Measurements from ENCODE around the gene TRIM63. TPM values are rescaled to one million over a fixed set of nuclear protein-coding genes. Genes with fewer than 3 reads are reported as not detected.

TRIM63 gene
- total RNA-seq, 1 experiment from 2014 or later: not detected

- Histone ChIP-seq H3K9me2 (ENCODE audit: insufficient read depth) (no peaks in the 10 kb centered on the region), H3K27me3 (ENCODE audit: insufficient read depth, low read depth) (peaks cover 8% of the 10 kb centered on the region; the same call in 1 of the 2 replicates), H3F3A (ENCODE audit: insufficient read depth, low read depth) (no peaks in the 10 kb centered on the region), H2AFZ (no peak overlapping the region), H4K20me1 (ENCODE audit: insufficient read depth) (no peaks in the 10 kb centered on the region), H3K4me2 (no peak overlapping the region), H3K79me2 (ENCODE audit: low read depth) (no peaks in the 10 kb centered on the region), H3K27ac (no peak overlapping the region), H3K9me3 (ENCODE audit: insufficient read depth, low read depth) (no peaks in the 10 kb centered on the region), H3K4me3 (no peak overlapping the region), H3K4me1 (replicated peaks; ENCODE audit: insufficient read depth) (no peaks in the 10 kb centered on the region), H3K36me3 (ENCODE audit: low read depth) (no peaks in the 10 kb centered on the region)
- POLR2A ChIA-PET (ENCODE audit: unreplicated experiment): no interaction called here
- TF ChIP-seq EZH2 (IDR thresholded peaks at IDR 0.05; ENCODE audit: low read depth): no peak
- TF ChIP-seq, protein P1, sequence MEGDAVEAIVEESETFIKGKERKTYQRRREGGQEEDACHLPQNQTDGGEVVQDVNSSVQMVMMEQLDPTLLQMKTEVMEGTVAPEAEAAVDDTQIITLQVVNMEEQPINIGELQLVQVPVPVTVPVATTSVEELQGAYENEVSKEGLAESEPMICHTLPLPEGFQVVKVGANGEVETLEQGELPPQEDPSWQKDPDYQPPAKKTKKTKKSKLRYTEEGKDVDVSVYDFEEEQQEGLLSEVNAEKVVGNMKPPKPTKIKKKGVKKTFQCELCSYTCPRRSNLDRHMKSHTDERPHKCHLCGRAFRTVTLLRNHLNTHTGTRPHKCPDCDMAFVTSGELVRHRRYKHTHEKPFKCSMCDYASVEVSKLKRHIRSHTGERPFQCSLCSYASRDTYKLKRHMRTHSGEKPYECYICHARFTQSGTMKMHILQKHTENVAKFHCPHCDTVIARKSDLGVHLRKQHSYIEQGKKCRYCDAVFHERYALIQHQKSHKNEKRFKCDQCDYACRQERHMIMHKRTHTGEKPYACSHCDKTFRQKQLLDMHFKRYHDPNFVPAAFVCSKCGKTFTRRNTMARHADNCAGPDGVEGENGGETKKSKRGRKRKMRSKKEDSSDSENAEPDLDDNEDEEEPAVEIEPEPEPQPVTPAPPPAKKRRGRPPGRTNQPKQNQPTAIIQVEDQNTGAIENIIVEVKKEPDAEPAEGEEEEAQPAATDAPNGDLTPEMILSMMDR (conservative IDR thresholded peaks at IDR 0.05): no peak
- BruUV-seq (replicated peaks): no TSS peak
- CTCF ChIA-PET: interaction anchor here (1.2 kb wide), 1 partner anchor 78 kb away, joined by 9 read pairs; no protein-coding TSS in a partner anchor
- DNase-seq: no peak
- intact Hi-C loops (cut with micrococcal nuclease; ENCODE audit: unreplicated experiment): loop anchor here (5.0 kb wide), 1 partner anchor 407 kb away; no protein-coding TSS in a partner anchor
These were observed 22.3 kb downstream of the TRIM63 start for GRCh38 chr1:26044971-26045721.

GRCh38 chr1:26044414-26044813 lies 23.0 kb downstream of the TRIM63 start:
- BruUV-seq (replicated peaks): no TSS peak
- TF ChIP-seq, protein P1 (conservative IDR thresholded peaks at IDR 0.05): no peak
- TF ChIP-seq EZH2 (IDR thresholded peaks at IDR 0.05; ENCODE audit: low read depth): no peak
- H4K20me1 ChIP-seq (ENCODE audit: insufficient read depth): no peaks in the 10 kb centered on the region
- no peak overlapping the region for H3K4me3 ChIP-seq
- peaks cover 8% of the 10 kb centered on the region; the same call in 1 of the 2 replicates for H3K27me3 ChIP-seq (ENCODE audit: insufficient read depth, low read depth)
- no peak overlapping the region for H2AFZ ChIP-seq
- POLR2A ChIA-PET (ENCODE audit: unreplicated experiment): no interaction called here
- intact Hi-C loops (cut with micrococcal nuclease; ENCODE audit: unreplicated experiment): no loop called here
- CTCF ChIA-PET: interaction anchor here (1.2 kb wide), 1 partner anchor 79 kb away, joined by 9 read pairs; no protein-coding TSS in a partner anchor
- H3K4me1 ChIP-seq (replicated peaks; ENCODE audit: insufficient read depth): no peaks in the 10 kb centered on the region
- H3K27ac ChIP-seq: no peak overlapping the region
- no peak for DNase-seq
- H3K9me3 ChIP-seq (ENCODE audit: insufficient read depth, low read depth): no peaks in the 10 kb centered on the region
- no peaks in the 10 kb centered on the region for H3K9me2 ChIP-seq (ENCODE audit: insufficient read depth)
- no peaks in the 10 kb centered on the region for H3K36me3 ChIP-seq (ENCODE audit: low read depth)
- no peaks in the 10 kb centered on the region for H3F3A ChIP-seq (ENCODE audit: insufficient read depth, low read depth)
- no peak overlapping the region for H3K4me2 ChIP-seq
- no peaks in the 10 kb centered on the region for H3K79me2 ChIP-seq (ENCODE audit: low read depth)

DNA sequence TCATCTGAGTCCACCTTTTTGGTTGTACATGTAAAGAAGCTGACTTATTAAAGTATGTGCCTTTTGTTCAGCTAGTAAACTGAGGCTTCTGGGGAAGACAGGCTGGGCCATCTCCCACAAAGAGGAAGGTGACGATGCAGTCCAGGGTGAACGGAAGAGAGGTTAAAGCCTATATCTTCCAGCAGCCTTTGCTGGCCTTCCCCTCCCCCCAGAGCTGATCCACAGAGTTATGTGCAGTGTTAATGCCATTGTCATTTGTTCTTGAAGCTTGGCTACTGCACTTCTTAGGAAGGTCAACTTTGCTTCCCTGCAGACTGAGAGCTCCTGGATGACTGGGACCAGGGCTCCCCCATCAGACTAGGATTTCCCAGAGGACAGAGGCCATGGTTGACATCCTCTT lies 23.7 kb downstream of the TRIM63 start:
- Histone ChIP-seq H3K4me3 (no peak overlapping the region), H3K4me1 (replicated peaks; ENCODE audit: insufficient read depth) (no peaks in the 10 kb centered on the region), H4K20me1 (ENCODE audit: insufficient read depth) (no peaks in the 10 kb centered on the region), H3K79me2 (ENCODE audit: low read depth) (no peaks in the 10 kb centered on the region), H3K9me3 (ENCODE audit: insufficient read depth, low read depth) (no peaks in the 10 kb centered on the region), H3K9me2 (ENCODE audit: insufficient read depth) (no peaks in the 10 kb centered on the region), H3K27ac (no peak overlapping the region), H3K36me3 (ENCODE audit: low read depth) (no peaks in the 10 kb centered on the region), H3K27me3 (ENCODE audit: insufficient read depth, low read depth) (peaks cover 8% of the 10 kb centered on the region; the same call in 1 of the 2 replicates), H3F3A (ENCODE audit: insufficient read depth, low read depth) (no peaks in the 10 kb centered on the region), H3K4me2 (no peak overlapping the region), H2AFZ (no peak overlapping the region)
- no TSS peak for BruUV-seq (replicated peaks)
- no peak for DNase-seq
- intact Hi-C loops (cut with micrococcal nuclease; ENCODE audit: unreplicated experiment): no loop called here
- CTCF ChIA-PET: no interaction called here
- TF ChIP-seq EZH2 (IDR thresholded peaks at IDR 0.05; ENCODE audit: low read depth): no peak
- TF ChIP-seq, protein P1 (conservative IDR thresholded peaks at IDR 0.05): no peak
- POLR2A ChIA-PET (ENCODE audit: unreplicated experiment): no interaction called here

All from PC-9 (cell line).